ENCODE measurements around the gene GNG5.
"Not testable (repeated sequence)": the region's sequence is repeated elsewhere in the genome, so short reads cannot be mapped to it uniquely, and the experiment has no call there.

GNG5 gene

DNA sequence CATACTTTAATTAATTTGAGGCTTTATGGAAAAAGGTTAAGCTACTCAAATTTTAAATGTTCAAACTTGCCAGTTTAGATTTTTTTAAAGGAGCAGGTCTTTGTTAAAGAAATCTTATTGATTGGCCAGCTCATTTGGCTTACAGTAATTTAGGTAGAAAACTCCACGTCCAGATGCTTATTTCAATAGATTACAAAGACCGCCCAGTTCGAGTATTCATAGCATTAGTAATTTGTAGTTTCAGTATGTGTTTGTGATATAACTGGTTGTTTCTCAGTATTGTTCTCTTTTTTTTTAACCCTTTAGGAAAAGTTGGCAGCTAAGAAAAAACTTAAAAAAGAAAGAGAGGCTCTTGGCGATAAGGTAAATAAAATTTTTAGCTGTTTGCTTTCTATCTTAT, 25.7 kb downstream of the GNG5 start:
- no peak for DNase-seq (ENCODE audit: insufficient read length)
- no peak for FAIRE-seq

DNA sequence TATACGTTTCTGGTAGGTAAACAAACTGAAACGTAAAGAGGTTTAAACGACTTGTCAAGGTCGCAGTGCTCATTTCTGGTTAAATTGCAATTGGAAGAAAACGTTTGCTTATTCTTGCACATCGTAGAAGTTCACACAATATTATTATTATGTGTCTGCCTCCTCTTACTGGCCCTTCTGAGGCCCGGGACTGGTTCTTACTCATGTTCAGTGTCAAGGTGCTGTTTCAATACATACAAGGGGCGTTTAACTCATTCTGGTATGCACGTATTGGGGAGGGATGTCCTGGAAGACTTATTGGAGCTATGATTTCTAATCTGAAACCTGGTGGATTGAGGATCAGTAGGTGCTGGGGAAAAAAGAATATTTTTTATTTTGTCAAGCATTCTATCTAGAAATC, 26.4 kb downstream of the GNG5 start:
- no peak for DNase-seq (ENCODE audit: insufficient read length)
- TF ChIP-seq POLR2A (IDR thresholded peaks at IDR 0.05; ENCODE audit: low read depth, low read length) (no peak), TAF1 (IDR thresholded peaks at IDR 0.05; ENCODE audit: borderline replicate concordance, low read depth, low read length) (no peak), POLR2AphosphoS5 (IDR thresholded peaks at IDR 0.05; ENCODE audit: low read depth, low read length) (no peak)
- FAIRE-seq = no peak

More for the DNA sequence above, 25.7 kb downstream of the GNG5 start:
- TF ChIP-seq TAF1 (IDR thresholded peaks at IDR 0.05; ENCODE audit: borderline replicate concordance, low read depth, low read length) (no peak), POLR2A (IDR thresholded peaks at IDR 0.05; ENCODE audit: low read depth, low read length) (no peak), POLR2AphosphoS5 (IDR thresholded peaks at IDR 0.05; ENCODE audit: low read depth, low read length) (no peak)

- FAIRE-seq (peak; percentile 96), DNase-seq (ENCODE audit: insufficient read length) (peak; percentile 27)
- peak; percentile 69; the same call in 1 of the 2 replicates for TF ChIP-seq TAF1 (IDR thresholded peaks at IDR 0.05; ENCODE audit: borderline replicate concordance, low read depth, low read length)
- peak; percentile 85 for TF ChIP-seq POLR2AphosphoS5 (IDR thresholded peaks at IDR 0.05; ENCODE audit: low read depth, low read length)
- TF ChIP-seq POLR2A (IDR thresholded peaks at IDR 0.05; ENCODE audit: low read depth, low read length) = peak; percentile 89
Measured at GRCh38 chr1:84478876-84479868, 27.2 kb downstream of the GNG5 start, which contains the start of gene RPF1. Gene RPF1, plus strand, starts transcription at chr1:84479266. Its CDS starts 16 bp downstream, at chr1:84479282.

DNA sequence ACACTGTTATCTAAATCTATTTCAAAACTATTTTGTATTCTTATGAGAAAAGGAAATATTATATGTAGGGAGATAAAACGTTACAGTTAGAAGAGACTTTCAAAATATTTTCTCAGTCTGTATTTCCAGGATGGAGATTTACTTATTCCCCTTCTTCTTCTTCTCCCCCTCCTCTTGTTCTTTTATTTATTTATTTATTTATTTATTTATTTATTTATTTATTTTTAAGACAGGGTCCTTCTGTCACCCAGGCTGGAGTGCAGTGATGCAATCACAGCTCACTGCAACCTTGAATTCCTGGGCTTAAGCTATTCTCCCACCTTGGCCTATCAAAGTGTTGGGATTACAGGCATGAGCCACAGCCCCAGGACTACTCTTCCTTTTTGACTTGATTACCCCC, 30.2 kb downstream of the GNG5 start:
- no peak for DNase-seq (ENCODE audit: insufficient read length)
- TF ChIP-seq POLR2AphosphoS5 (IDR thresholded peaks at IDR 0.05; ENCODE audit: low read depth, low read length) = no peak
- TF ChIP-seq POLR2A (IDR thresholded peaks at IDR 0.05; ENCODE audit: low read depth, low read length) = no peak
- TF ChIP-seq TAF1 (IDR thresholded peaks at IDR 0.05; ENCODE audit: borderline replicate concordance, low read depth, low read length) = no peak
- no peak for FAIRE-seq

GRCh38 chr1:84467298-84467697, 39.1 kb downstream of the GNG5 start:
- DNase-seq (ENCODE audit: insufficient read length) (no peak), FAIRE-seq (no peak)
- no peak for TF ChIP-seq POLR2A (IDR thresholded peaks at IDR 0.05; ENCODE audit: low read depth, low read length)
- no peak for TF ChIP-seq POLR2AphosphoS5 (IDR thresholded peaks at IDR 0.05; ENCODE audit: low read depth, low read length)
- no peak for TF ChIP-seq TAF1 (IDR thresholded peaks at IDR 0.05; ENCODE audit: borderline replicate concordance, low read depth, low read length)

- no peak for DNase-seq (ENCODE audit: insufficient read length)
- TF ChIP-seq POLR2A (IDR thresholded peaks at IDR 0.05; ENCODE audit: low read depth, low read length) (no peak), POLR2AphosphoS5 (IDR thresholded peaks at IDR 0.05; ENCODE audit: low read depth, low read length) (no peak), TAF1 (IDR thresholded peaks at IDR 0.05; ENCODE audit: borderline replicate concordance, low read depth, low read length) (no peak)
- no peak for FAIRE-seq
Measured at GRCh38 chr1:84462118-84462517, 44.3 kb downstream of the GNG5 start.

GRCh38 chr1:84452436-84452835, 53.9 kb downstream of the GNG5 start:
- DNase-seq (ENCODE audit: insufficient read length) (no peak), FAIRE-seq (no peak)
- TF ChIP-seq POLR2A (IDR thresholded peaks at IDR 0.05; ENCODE audit: low read depth, low read length) (no peak), POLR2AphosphoS5 (IDR thresholded peaks at IDR 0.05; ENCODE audit: low read depth, low read length) (no peak), TAF1 (IDR thresholded peaks at IDR 0.05; ENCODE audit: borderline replicate concordance, low read depth, low read length) (no peak)

GRCh38 chr1:84450910-84451309, 55.5 kb downstream of the GNG5 start:
- TF ChIP-seq TAF1 (IDR thresholded peaks at IDR 0.05; ENCODE audit: borderline replicate concordance, low read depth, low read length) = no peak
- no peak for TF ChIP-seq POLR2AphosphoS5 (IDR thresholded peaks at IDR 0.05; ENCODE audit: low read depth, low read length)
- TF ChIP-seq POLR2A (IDR thresholded peaks at IDR 0.05; ENCODE audit: low read depth, low read length) = no peak
- no peak for DNase-seq (ENCODE audit: insufficient read length)
- no peak for FAIRE-seq

DNA sequence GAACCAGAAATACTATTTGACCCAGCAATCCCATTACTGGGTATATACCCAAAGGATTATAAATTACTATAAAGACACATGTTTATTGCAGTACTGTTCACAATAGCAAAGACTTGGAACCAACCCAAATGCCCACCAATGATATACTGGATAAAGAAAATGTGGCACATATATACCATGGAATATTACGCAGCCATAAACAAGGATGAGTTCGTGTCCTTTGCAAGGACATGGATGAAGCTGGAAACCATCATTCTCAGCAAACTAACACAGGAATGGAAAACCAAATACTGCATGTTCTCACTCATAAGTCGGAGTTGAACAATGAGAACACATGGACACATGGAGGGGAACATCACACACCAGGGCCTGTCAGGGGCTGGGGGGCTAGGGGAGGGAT, 57.7 kb downstream of the GNG5 start:
- not testable (repeated sequence) for FAIRE-seq

More for the DNA sequence above, 57.7 kb downstream of the GNG5 start:
- DNase-seq (ENCODE audit: insufficient read length) = not testable (repeated sequence)
